ENCODE results near the gene IL17RE. TPM values are rescaled to one million over a fixed set of nuclear protein-coding genes. Genes with fewer than 3 reads are reported as not detected.

IL17RE gene
- total and polyA plus RNA-seq, 2 of the 13 experiments (the other 11 are each of a cell fraction or from before 2014, with no cell fraction given): 14.5 to 24.1 TPM

DNA sequence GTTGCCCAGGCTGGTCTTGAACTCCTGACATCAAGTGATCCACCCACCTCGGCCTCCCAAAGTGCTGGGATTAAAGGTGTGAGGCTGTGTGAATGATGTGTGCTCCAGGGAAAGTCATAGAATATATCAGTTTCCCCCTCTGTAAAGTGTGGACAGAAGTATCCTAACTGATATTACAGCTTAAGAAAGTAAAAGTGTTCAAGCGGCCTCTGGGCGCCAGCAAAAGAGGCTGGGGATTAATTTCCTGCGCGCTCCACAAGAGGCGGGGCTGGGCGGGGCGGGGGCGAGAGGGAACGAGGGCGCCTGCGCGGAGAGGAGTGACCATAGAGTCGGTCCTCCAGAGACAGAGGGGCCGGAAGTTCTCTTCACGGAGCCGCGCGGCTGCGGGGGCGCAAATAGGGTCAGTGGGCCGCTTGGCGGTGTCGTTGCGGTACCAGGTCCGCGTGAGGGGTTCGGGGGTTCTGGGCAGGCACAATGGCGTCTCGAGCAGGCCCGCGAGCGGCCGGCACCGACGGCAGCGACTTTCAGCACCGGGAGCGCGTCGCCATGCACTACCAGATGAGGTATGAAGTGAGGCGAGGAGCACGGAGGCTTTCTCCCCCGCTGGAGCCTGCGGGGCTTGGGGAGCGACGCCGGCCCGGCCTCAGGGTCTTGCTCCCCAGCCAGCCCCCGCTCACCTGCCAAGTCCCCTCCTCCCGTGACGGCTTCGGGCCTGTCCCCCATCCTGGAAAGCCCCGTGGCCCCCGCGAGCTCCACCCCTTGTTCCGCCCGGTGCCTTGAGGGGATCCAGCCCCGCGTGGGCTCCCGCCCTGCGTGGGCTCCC, 12.2 kb upstream of the IL17RE start, which contains the start of gene JAGN1 (continued):
- TF ChIP-seq, protein P1, sequence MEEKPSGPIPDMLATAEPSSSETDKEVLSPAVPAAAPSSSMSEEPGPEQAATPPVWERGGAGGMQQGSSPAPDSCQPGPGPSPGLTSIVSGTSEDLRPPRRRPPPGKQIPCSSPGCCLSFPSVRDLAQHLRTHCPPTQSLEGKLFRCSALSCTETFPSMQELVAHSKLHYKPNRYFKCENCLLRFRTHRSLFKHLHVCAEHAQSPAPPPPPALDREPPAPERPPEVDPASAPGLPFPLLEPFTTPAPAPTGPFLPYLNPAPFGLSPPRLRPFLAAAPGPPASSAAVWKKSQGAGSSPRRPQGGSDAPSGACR (CRISPR knock-in tag; IDR thresholded peaks at IDR 0.05): peak; percentile 84; the same call in 1 of the 2 replicates
- TF ChIP-seq ZNF24 (IDR thresholded peaks at IDR 0.05): no peak
- TF ChIP-seq ZNF790 (CRISPR knock-in tag; IDR thresholded peaks at IDR 0.05; ENCODE audit: borderline replicate concordance): peak; percentile 89
- no peak for TF ChIP-seq KAT2B (IDR thresholded peaks at IDR 0.05; ENCODE audit: borderline replicate concordance, low read depth, low read length)
- no peak for TF ChIP-seq SOX6 (IDR thresholded peaks at IDR 0.05)
- peak; percentile 77 for TF ChIP-seq SOX6 (CRISPR knock-in tag; IDR thresholded peaks at IDR 0.05)
- peak; percentile 84 for TF ChIP-seq ZMAT3 (CRISPR knock-in tag; conservative IDR thresholded peaks at IDR 0.05)
- 0 out of 2 replicates have a peak, but pooled peaks have one; percentile 24 for TF ChIP-seq NAIF1 (CRISPR knock-in tag; IDR thresholded peaks at IDR 0.05; ENCODE audit: borderline replicate concordance)
- TF ChIP-seq CBX1 (IDR thresholded peaks at IDR 0.05; ENCODE audit: low read depth): no peak
- TF ChIP-seq, protein P2, sequence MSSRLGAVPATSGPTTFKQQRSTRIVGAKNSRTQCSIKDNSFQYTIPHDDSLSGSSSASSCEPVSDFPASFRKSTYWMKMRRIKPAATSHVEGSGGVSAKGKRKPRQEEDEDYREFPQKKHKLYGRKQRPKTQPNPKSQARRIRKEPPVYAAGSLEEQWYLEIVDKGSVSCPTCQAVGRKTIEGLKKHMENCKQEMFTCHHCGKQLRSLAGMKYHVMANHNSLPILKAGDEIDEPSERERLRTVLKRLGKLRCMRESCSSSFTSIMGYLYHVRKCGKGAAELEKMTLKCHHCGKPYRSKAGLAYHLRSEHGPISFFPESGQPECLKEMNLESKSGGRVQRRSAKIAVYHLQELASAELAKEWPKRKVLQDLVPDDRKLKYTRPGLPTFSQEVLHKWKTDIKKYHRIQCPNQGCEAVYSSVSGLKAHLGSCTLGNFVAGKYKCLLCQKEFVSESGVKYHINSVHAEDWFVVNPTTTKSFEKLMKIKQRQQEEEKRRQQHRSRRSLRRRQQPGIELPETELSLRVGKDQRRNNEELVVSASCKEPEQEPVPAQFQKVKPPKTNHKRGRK (CRISPR knock-in tag; IDR thresholded peaks at IDR 0.05): no peak
- TF ChIP-seq, protein P3, sequence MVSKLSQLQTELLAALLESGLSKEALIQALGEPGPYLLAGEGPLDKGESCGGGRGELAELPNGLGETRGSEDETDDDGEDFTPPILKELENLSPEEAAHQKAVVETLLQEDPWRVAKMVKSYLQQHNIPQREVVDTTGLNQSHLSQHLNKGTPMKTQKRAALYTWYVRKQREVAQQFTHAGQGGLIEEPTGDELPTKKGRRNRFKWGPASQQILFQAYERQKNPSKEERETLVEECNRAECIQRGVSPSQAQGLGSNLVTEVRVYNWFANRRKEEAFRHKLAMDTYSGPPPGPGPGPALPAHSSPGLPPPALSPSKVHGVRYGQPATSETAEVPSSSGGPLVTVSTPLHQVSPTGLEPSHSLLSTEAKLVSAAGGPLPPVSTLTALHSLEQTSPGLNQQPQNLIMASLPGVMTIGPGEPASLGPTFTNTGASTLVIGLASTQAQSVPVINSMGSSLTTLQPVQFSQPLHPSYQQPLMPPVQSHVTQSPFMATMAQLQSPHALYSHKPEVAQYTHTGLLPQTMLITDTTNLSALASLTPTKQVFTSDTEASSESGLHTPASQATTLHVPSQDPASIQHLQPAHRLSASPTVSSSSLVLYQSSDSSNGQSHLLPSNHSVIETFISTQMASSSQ (IDR thresholded peaks at IDR 0.05; ENCODE audit: low read depth): no peak
- TF ChIP-seq, protein P3 (CRISPR knock-in tag; IDR thresholded peaks at IDR 0.05; ENCODE audit: borderline replicate concordance): peak; percentile 83
- TF ChIP-seq NFRKB (IDR thresholded peaks at IDR 0.05): no peak
- TF ChIP-seq, protein P4, sequence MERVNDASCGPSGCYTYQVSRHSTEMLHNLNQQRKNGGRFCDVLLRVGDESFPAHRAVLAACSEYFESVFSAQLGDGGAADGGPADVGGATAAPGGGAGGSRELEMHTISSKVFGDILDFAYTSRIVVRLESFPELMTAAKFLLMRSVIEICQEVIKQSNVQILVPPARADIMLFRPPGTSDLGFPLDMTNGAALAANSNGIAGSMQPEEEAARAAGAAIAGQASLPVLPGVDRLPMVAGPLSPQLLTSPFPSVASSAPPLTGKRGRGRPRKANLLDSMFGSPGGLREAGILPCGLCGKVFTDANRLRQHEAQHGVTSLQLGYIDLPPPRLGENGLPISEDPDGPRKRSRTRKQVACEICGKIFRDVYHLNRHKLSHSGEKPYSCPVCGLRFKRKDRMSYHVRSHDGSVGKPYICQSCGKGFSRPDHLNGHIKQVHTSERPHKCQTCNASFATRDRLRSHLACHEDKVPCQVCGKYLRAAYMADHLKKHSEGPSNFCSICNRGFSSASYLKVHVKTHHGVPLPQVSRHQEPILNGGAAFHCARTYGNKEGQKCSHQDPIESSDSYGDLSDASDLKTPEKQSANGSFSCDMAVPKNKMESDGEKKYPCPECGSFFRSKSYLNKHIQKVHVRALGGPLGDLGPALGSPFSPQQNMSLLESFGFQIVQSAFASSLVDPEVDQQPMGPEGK (CRISPR knock-in tag; IDR thresholded peaks at IDR 0.05): peak; percentile 91
- TF ChIP-seq ZNF891 (CRISPR knock-in tag; IDR thresholded peaks at IDR 0.05): peak; percentile 92
- peak; percentile 93 for TF ChIP-seq YEATS4 (CRISPR knock-in tag; IDR thresholded peaks at IDR 0.05; ENCODE audit: borderline replicate concordance)
- TF ChIP-seq, protein P5, sequence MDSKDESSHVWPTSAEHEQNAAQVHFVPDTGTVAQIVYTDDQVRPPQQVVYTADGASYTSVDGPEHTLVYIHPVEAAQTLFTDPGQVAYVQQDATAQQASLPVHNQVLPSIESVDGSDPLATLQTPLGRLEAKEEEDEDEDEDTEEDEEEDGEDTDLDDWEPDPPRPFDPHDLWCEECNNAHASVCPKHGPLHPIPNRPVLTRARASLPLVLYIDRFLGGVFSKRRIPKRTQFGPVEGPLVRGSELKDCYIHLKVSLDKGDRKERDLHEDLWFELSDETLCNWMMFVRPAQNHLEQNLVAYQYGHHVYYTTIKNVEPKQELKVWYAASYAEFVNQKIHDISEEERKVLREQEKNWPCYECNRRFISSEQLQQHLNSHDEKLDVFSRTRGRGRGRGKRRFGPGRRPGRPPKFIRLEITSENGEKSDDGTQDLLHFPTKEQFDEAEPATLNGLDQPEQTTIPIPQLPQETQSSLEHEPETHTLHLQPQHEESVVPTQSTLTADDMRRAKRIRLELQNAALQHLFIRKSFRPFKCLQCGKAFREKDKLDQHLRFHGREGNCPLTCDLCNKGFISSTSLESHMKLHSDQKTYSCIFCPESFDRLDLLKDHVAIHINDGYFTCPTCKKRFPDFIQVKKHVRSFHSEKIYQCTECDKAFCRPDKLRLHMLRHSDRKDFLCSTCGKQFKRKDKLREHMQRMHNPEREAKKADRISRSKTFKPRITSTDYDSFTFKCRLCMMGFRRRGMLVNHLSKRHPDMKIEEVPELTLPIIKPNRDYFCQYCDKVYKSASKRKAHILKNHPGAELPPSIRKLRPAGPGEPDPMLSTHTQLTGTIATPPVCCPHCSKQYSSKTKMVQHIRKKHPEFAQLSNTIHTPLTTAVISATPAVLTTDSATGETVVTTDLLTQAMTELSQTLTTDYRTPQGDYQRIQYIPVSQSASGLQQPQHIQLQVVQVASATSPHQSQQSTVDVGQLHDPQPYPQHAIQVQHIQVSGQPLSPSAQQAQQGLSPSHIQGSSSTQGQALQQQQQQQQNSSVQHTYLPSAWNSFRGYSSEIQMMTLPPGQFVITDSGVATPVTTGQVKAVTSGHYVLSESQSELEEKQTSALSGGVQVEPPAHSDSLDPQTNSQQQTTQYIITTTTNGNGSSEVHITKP (CRISPR knock-in tag; IDR thresholded peaks at IDR 0.05; ENCODE audit: low read depth): 0 out of 2 replicates have a peak, but pooled peaks have one; percentile 57

Data from HepG2 (cell line).